Heart right ventricle (tissue), 16 donors: ENCODE data around the gene TPP1. TPM values are rescaled to one million over a fixed set of nuclear protein-coding genes. Genes with fewer than 3 reads are reported as not detected.

Experiments
- ATAC-seq, 8 donors: fragments of 200-7000 bp; cut with Tn5 transposase; one replicate each; pipeline ENCODE4 v1.9.1; 2020; ENCODE audit warnings: mild to moderate bottlenecking in 8 of 8, moderate library complexity in 8 of 8, moderate number of reproducible peaks in 1 of 8
- DNase-seq, 2 donors: peaks; one replicate each; pipeline ENCODE4 v3.0.0-alpha.2; 2020
- H3K27ac ChIP-seq, 10 donors: fragments of 200-600 bp; sonication (generic) in 2 of 10; one replicate each; pipeline versions ENCODE4 v1.5.0 to v1.8.0; 2020 to 2022; ENCODE audit warnings: mild to moderate bottlenecking in 3 of 10
- H3K27me3 ChIP-seq, 7 donors: fragments of 200-600 bp; one replicate each; pipeline ENCODE4 v1.8.0; 2021 to 2022; ENCODE audit warnings: mild to moderate bottlenecking in 2 of 7
- H3K36me3 ChIP-seq, 9 donors: fragments of 200-600 bp; sonication (generic) in 1 of 9; one replicate each; pipeline versions ENCODE4 v1.5.0 to v1.8.0; 2020 to 2022; ENCODE audit warnings: mild to moderate bottlenecking in 2 of 9
- H3K4me1 ChIP-seq, 9 donors: fragments of 200-600 bp; sonication (generic) in 1 of 9; one replicate each; pipeline versions ENCODE4 v1.5.0 to v1.8.0; 2020 to 2022; ENCODE audit warnings: mild to moderate bottlenecking in 4 of 9
- H3K4me3 ChIP-seq, 10 donors: fragments of 200-600 bp; sonication (generic) in 2 of 10; one replicate each; pipeline versions ENCODE4 v1.5.0 to v1.8.0; 2020 to 2022; ENCODE audit warnings: mild to moderate bottlenecking in 7 of 10, moderate library complexity in 2 of 10
- H3K9me3 ChIP-seq, 11 donors: fragments of 200-600 bp in 10 of 11; sonication (generic) in 2 of 11; one replicate each; pipeline versions ENCODE4 v1.5.0 to v1.8.0; 2013 to 2022; ENCODE audit warnings: mild to moderate bottlenecking in 2 of 11, control low read depth in 1 of 11, moderate library complexity in 1 of 11
- CTCF ChIP-seq, 9 donors: fragments of 200-600 bp; sonication (generic) in 2 of 9; IDR thresholded peaks; one replicate each; pipeline versions ENCODE4 v1.5.0 to v1.8.0; 2021 to 2022; ENCODE audit warnings: antibody characterized with exemption in 9 of 9, mild to moderate bottlenecking in 5 of 9, moderate library complexity in 1 of 9
- WGBS, 2 donors: extraction: QIAGEN DNeasy Blood & Tissue Kit; methylation state at CpG; one replicate each; pipeline ENCODE4 v1.1.7; 2013; ENCODE audit warnings: inconsistent platforms in 1 of 2; 5-methylcytosine and 5-hydroxymethylcytosine counted together
- intact Hi-C, 10 donors: fragments of 100-400 bp; cut with DNase I; formaldehyde crosslinking; loops; one replicate each; pipeline versions ENCODE4 v1.11.1 to v1.14.2; 2022
- polyA plus RNA-seq, 2 donors: library from polyadenylated mRNA; stranded (reverse); fragments of 200-250 nt; gene quantifications; one replicate each; pipeline ENCODE4 v1.2.3, GENCODE V29; 2013
- total RNA-seq, 10 donors: library from RNA; stranded (reverse); fragmentation: NEBNext Ultra II Directional in 3 of 10; extraction: Animal tissue kit (Norgen Biotek cat#: 25700) in 3 of 10; gene quantifications; one replicate each; pipeline versions ENCODE4 v1.2.1 to v1.2.4, GENCODE V29; 2021 to 2023
- donor health status: Arrhythmogenic right ventricular cardiomyopathy.
- donor health status: ischemic (EF 13 %, LVEDD 7.1; RV severe dilation, severe dysfunction).
- donor health status: healthy with polysubstance abuse.
- donor health status: DM: no; HTN: yes; CAD: no.
- donor health status: DM: no; HTN: no; CAD: no.
- donor health status: ischemic (EF 25% LVEDD 6.9; RV normal size, moderate dysfunction).
- donor health status: ischemic (EF 25% LVEDD 5.7; RV mildly dilated, moderate dysfunction).
- donor health status: healthy.
- donor health status: DM: yes; HTN: yes; CAD: no.
- donor health status: Ischemic cardiomyopathy.
- donor health status: ischemic (EF 35%, LVEDD 5.7; RV mildly dilated, moderate dysfunction).
- donor health status: nonischemic (EF 11% LVEDD 7.7; RV severe dilation, severe dysfunction).
- donor health status: DM: yes; HTN: yes; CAD: no.
- donor health status: PGD.
- donor health status: ischemic (EF 29% LVEDD 5.4; RV normal size, mild dysfunction).
- donor health status: nonischemic (EF 23%, LVEDD 6.1; RV moderate dilation, normal function).

TPP1 gene
- total and polyA plus RNA-seq, 12 donors, result 31.9 to 132 (median 66.2) TPM

DNA sequence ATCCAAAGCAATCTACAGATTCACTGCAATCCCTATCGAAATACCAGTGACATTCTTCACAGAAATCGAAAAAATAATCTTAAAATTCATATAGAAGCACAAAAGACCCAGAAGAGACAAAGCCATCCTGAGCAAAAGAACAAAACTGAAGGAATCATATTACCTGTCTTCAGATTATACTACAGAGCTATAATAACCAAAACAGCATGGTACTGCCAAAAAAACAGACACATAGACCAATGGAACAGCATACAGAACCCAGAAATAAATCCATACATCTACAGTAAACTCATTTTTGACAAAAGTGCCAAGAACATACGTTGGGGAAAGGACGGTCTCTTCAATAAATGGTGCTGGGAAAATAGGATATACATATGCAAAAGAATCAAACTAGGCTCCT lies 34.7 kb downstream of the TPP1 start:
- H3K4me1 ChIP-seq, result peaks cover 0 to 25% (median 14%) of the 10 kb centered on the region in 9 donors
- H3K27me3 ChIP-seq, result no peaks in the 10 kb centered on the region
- peaks cover 0 to 35% (median 21%) of the 10 kb centered on the region in 11 donors for H3K9me3 ChIP-seq
- 96 to 97% methylated on average over 4 of the region's 4 CpGs for WGBS, 2 donors
- no peak for ATAC-seq
- DNase-seq, result no peak
- no peak overlapping the region for H3K4me3 ChIP-seq
- H3K36me3 ChIP-seq, result peaks cover 0 to 5% (median 0%) of the 10 kb centered on the region in 9 donors
- H3K27ac ChIP-seq, result no peak overlapping the region
- intact Hi-C loops, result no loop called here
- TF ChIP-seq CTCF (IDR thresholded peaks at IDR 0.05), result no peak

- no peak overlapping the region for H3K27ac ChIP-seq
- DNase-seq, result no peak
- H3K4me3 ChIP-seq, result no peak overlapping the region
- intact Hi-C loops, result no loop called here
- peaks cover 0 to 25% (median 14%) of the 10 kb centered on the region in 9 donors for H3K4me1 ChIP-seq
- ATAC-seq, result no peak
- no peaks in the 10 kb centered on the region for H3K27me3 ChIP-seq
- H3K9me3 ChIP-seq, result peaks cover 0 to 35% (median 21%) of the 10 kb centered on the region in 11 donors
- TF ChIP-seq CTCF (IDR thresholded peaks at IDR 0.05), result no peak
- peaks cover 0 to 5% (median 0%) of the 10 kb centered on the region in 9 donors for H3K36me3 ChIP-seq
- 91 to 95% methylated on average over 1 of the region's 1 CpG for WGBS, 2 donors
Measured at GRCh38 chr11:6583584-6583983, 35.6 kb downstream of the TPP1 start.

DNA sequence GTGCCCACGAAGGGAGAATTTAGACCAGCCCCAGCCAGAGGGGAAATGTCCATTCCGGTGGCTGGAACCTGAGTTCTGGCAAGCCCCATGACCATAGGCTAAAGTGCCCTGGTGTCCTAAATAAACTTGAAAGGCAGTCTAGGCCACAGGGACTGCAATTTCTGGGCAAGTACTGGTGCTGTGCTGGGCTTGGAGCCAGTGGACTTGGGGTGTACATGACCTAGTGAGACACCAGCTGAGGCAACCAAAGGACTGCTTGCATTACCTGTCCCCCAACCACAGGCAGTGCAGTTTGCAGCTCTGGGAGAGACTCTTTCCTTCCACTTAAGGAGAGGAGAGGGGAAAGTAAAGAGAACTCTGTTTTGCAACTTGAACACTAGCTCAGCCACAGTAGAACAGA lies 39.5 kb downstream of the TPP1 start:
- no peak for TF ChIP-seq CTCF (IDR thresholded peaks at IDR 0.05)
- ATAC-seq (peak in 2 of 8 donors; percentile 39 to 55), DNase-seq (no peak)
- peaks cover 0 to 32% (median 19%) of the 10 kb centered on the region in 11 donors for H3K9me3 ChIP-seq
- no peak overlapping the region for H3K27ac ChIP-seq
- no peak overlapping the region for H3K4me3 ChIP-seq
- peaks cover 10 to 27% (median 21%) of the 10 kb centered on the region in 9 donors for H3K4me1 ChIP-seq
- intact Hi-C loops, result no loop called here
- H3K27me3 ChIP-seq, result no peaks in the 10 kb centered on the region
- peaks cover 0 to 4% (median 0%) of the 10 kb centered on the region in 9 donors for H3K36me3 ChIP-seq
- WGBS, 2 donors, result 50 to 61% methylated on average over 2 of the region's 2 CpGs

GRCh38 chr11:6578134-6578533 lies 41.1 kb downstream of the TPP1 start:
- Histone ChIP-seq H3K9me3 (peaks cover 0 to 16% (median 5%) of the 10 kb centered on the region in 11 donors), H3K36me3 (no peaks in the 10 kb centered on the region), H3K27ac (peak overlapping the region in 1 of 10 donors; percentile 82), H3K27me3 (no peaks in the 10 kb centered on the region), H3K4me1 (peaks cover 10 to 27% (median 21%) of the 10 kb centered on the region in 9 donors), H3K4me3 (no peak overlapping the region)
- no peak for DNase-seq
- ATAC-seq, result no peak
- 94% methylated on average over 1 of the region's 1 CpG for WGBS, 2 donors
- intact Hi-C loops, result no loop called here
- no peak for TF ChIP-seq CTCF (IDR thresholded peaks at IDR 0.05)
